ENCODE results near the gene COL6A2.
"Not testable (repeated sequence)": the region's sequence is repeated elsewhere in the genome, so short reads cannot be mapped to it uniquely, and the experiment has no call there.

The COL6A2 gene

DNA sequence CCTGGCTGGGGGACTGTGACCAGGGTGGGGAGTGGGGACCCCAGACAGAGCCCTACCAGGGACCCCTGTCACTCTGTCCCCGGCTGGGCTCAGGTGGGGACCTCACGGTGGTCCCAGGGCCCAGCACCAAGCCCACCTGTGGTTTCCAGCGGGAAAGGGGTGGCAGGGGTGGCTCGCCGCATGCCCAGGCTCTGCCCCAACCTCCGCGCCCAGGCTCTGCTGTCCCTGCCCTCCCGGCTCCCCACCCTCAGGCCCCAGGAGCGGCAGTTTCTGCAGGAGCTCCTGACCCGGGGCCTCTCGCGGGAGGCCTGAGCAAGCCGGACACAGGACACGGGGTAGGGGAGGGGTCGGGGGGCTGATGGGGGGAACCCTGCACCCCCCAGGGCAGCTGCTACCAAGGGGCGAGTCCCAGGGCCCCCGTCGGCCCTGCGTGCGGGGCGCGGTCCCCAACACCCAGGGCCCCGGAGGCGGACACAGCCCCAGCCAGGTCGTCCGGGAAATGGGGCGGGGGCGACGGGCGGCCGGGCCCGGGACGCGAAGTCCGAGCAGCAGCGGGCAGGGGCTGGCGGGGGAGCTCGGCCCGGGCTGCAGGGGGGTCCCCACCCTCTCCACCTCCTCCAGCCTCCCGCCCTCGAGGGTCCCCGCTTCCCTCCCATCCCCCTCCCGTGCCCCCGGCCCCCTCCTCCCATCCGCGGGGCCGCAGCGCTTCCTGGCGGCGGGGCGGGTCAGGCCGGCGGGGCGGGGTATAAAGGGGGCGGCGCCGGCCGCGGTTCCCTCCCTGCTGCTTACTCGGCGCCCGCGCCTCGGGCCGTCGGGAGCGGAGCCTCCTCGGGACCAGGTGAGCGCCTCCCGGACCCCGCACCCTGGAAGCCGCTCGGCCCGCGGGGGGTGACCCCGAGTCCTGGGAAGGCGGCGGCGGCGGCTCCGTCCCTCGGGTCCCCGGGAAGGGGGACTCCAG is at the start of gene COL6A2:
COL6A2 (plus strand) TSS at position 777 of the 958 bp plus-strand sequence.
- peak; percentile 18 to 47 (median 19) for DNase-seq (ENCODE audit: low read depth in 3 of 3)

DNA sequence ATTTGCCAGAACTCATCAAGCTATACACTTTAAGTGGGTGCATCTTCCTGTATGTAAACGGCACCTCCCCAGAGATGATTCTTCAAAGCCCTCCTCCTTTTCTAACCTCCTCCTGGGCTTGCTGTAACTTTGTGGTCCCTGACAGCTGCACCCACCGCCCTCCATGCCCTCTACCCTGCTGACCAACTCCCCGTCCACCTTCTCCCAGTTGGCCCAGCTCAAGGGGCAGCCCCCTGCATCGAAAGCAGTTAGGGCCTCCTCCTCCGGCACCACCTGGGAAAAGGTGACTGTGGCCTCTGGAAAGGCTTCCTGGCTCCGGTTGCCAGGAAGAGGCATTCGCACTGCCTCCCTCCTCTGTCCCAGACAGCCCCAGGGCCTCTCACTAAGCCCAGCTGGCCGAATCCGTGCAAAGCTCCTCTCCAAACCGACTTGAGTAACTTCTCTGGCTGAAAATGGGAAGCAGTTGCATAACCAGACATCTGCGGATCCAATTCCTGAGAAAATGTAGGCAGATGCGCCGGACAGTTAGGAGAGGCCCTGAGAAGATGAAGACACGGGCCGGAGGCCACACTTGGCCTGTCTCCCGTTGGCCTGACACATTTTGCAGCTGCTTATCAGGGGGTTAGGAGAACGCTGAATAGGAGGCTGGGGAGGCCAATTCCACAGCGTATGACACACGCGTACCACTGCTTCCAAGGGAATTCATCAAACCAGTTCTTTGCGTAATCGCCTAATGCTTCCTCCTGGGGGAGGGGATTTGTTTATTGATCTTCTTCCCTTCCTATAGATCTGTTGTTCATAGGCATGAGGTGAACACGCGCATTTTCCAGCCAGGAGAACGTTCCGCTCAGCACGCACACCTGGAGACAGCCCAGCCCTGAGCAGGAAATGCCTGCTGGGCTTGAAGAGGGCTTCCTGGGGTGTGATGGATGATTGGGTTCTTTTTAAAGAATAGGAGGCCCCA is 48.7 kb upstream of the COL6A2 start:
- no peak for DNase-seq (ENCODE audit: low read depth in 3 of 3)

DNA sequence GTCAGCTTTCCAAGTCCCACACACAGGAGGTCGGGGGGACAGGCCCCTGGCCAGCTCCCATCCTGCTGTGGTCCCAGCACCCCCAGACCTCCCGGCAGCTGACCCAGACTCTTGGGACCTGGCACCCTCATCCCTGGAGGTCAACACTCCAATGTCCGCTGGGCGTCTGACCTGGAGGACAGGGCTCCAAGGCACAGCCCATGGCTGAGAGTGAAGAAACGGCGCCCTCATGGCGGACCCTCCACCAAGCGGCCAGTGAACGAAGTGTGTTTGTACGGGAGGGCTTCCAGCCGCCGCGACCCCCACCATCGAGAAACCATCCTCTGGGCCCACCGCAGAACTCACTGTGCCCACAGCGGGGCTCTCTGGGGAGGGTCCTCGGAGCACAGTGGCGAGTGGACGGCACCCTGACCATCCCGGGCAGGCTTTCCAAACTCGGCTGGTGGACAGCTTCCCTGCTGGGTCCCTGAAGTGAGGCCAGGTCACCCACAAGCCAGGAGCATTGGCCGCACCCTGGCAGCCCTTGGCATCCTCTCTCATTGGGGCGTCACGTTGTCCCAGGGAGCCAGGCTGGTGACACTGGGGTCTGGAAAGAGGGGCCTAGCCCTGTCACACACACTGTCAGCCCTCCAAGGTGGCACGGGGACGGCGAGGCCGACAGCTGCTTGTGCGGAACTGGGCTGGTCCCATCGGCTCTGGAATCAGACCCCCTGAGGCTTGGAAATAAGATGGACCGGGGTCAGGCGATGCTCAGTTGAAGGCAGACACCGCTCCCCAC is 47.8 kb upstream of the COL6A2 start:
- no peak for DNase-seq (ENCODE audit: low read depth in 3 of 3)

DNA sequence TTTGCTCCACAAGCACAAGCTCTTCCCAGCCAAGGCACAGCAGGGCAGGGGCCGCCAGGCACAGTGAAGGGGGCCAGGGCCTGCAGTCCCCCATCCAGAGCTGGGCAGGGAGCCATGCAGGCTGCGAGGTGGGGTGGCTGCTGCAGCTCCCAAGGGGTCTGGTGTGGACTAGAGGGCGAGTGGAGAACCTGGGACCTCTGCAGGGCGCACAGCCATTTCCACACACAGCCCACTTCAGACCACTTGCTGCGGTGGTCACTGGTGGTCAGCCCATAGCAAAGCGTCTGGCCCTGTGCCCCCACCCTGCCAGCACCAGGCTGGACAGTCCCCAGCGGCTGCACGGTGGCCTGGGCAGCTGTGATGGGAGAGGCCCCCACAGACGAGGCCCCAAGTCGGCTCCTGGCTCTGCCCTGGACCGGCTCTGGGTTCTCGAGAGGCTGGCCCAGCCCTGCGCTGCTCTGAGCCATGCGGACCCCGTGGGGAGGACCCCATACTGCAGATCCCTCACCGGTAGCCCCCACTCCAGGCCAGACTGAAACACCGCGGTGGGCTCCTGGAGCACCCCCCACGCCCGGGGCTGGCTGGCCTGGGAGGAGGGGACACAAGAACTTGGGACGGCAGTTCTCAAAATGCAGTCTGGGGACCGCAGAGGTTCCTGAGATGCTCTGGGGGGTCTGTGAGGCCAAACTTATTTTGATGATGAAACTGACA is 47.1 kb upstream of the COL6A2 start:
- DNase-seq (ENCODE audit: low read depth in 3 of 3) = no peak

DNA sequence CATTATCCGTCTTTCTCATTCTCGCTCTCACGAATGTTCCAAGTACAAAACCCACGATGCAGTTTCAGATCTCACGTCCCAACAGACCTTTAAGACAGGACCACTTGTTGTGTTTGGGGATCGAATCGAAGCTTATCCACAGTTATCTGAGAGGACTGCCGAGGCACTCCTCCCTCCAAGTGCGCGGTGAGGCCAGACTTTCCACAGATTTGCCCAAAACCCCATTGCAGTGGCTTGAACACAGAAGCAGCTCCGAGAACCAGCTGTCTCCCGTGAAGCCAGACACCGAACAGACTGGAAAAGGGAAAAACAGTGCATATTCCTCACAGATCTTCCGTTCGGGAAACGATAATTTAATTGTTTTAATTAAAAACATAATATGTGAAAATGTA is 46.5 kb upstream of the COL6A2 start:
- DNase-seq (ENCODE audit: low read depth in 3 of 3) = no peak

DNA sequence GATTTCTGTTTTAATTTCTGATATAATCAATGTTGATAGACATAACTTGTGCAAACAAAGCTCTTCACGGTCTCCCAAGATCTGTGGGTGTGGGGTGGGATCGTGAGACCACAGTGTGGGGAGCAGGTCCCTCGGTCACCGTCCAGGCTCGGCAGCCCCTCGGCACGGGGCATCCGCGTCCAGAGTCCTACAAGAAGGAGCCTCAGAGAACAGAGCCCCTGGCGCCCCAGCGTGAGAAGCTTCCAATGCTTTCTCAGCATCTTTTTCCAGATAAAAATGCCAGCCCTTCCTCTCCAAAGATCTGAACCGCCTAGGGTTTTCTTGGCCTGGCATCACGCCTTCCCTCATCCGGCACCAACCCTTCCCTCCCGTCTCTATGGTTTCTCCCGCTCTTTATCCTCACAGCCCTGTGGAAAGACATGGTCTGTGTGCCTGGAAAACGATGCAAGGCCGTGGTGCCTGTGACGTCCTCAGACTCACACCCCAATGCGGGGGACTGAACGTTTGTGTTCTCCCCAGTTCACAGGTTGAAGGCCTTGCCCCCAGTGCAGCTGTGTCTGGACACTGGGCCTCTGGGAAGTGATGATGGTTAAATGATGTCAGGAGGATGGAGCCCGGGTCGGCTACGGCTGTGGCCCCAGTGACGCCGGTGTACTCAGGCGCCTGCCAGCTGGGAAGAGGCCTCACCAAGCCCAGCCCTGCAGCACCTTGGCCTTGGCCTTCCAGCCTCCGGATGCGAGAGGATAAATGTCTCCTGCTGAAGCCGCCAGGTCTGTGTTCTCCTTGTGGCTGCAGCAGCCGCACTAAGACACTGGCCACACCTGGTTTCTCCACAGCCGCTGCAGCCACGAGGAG is 45.9 kb upstream of the COL6A2 start:
- no peak for DNase-seq (ENCODE audit: low read depth in 3 of 3)

DNA sequence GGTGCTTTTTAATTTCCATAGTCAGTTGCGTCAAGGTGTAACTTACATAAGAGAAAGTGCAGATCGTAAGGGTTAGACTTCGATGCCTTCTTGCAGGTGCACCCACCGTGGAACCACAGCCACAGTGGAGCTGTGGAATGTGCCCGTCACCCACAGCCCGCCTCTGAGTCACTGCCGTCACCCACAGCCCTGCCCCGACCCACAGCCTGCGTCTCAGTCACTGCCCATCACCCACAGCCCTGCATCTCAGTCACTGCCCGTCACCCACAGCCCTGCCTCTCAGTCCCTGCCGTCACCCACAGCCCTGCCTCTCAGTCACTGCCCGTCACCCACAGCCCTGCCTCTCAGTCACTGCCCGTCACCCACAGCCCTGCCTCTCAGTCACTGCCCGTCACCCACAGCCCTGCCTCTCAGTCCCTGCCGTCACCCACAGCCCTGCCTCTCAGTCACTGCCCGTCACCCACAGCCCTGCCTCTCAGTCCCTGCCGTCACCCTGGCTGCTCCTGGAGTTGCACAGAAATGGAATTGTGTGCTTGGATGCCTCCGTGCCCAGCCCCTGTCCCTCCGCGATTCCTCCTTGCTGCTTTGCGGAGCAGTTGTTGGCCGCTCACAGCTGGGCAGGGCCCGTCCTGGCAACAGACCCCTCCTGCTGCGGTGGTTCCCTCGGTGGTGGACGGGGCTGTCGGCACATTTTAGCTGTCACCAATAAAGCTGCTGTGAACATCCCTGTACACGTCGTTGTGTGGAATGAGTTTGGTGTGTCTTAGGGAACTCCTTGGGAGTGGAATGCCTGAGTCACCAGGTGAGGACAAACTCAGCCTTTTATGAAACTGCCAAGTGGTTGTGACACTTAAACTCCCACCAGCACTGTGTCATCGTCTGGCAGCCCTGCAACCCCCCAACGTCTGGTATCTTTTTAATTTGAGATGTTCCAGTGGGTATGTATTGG is 44.9 kb upstream of the COL6A2 start:
- peak; percentile 36 to 55 (median 37) for DNase-seq (ENCODE audit: low read depth in 3 of 3)

DNA sequence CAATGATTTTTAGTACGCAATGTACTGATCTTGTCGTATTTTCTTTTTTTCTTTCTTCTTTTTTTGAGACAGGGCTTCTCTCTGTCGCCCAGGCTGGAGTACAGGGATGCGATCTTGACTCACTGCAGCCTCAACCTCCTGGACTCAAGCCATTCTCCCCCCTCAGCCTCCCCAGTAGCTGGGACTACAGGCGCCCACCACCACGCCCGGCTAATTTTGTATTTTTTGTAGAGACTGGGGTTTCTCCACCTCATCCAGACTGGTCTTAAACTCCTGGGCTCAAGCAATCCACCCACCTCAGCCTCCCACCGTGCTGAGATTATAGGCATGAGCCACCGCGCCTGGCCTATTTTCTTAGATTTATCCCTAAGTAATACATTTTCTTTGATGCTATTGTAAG is 43.9 kb upstream of the COL6A2 start:
- no peak for DNase-seq (ENCODE audit: low read depth in 3 of 3)

DNA sequence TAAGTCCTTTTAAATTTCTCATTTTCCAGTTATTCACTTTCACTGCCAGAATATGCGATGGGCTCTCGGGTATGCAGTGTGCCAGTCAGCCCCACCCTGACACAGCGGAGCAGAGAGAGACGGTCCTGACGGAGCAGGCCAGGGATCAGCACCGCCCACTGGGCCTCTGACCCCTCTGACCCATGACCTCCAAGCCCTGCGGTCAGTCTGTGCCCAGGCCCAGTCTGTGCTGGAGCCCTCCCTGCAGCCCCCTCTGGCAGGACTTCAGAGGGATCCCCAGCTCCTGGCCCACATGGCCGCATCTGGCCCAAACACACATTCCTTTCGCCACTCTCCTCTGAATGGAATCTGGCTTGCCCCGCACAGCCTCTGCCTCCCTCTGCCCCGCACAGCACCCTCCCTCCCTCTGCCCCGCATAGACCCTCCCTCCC is 43.4 kb upstream of the COL6A2 start:
- no peak for DNase-seq (ENCODE audit: low read depth in 3 of 3)

DNA sequence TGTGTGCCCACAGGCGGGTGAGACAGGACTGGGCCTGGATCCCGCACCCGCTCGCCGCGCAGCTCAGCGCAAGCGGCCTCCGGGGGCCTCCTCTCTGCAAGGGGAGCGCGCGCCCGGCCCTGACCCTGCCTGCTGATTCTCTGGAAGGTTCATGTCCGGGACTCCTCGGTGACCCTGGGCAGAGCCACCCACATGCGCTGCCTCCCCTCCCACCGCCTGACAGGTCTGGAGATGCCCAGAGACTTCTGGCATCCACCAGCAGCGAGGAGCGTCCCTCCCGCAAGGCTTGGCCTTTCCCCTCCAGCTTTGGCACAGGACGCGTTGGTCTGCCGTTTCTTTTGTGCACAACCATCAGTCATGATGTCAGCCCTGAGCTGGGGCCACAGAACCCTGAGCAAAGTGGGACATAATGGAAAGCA is 42.0 kb upstream of the COL6A2 start:
- DNase-seq (ENCODE audit: low read depth in 3 of 3) = no peak

DNA sequence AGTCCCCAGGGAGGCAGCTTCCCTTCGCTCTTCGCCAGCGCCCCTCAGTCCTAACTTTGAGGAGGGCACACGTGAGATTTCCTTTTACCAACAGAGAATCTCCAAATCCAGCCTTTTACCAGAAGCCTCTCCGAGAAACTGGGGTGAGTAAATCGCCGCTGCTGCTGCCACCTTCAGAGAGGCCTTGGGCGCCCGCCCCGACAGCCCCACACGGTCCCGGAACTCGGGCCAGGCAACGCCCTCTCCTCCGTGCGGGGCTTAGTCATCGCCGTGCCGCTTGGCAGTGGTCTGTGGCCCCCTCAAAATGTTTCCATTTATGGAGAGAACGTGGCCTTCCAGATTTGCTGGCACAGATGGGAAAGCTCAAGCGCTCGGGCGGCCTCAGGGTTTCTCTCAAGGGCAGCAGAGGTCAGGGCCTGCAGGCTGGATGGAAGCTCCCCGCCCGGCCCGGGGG is 41.4 kb upstream of the COL6A2 start:
- no peak for DNase-seq (ENCODE audit: low read depth in 3 of 3)

DNA sequence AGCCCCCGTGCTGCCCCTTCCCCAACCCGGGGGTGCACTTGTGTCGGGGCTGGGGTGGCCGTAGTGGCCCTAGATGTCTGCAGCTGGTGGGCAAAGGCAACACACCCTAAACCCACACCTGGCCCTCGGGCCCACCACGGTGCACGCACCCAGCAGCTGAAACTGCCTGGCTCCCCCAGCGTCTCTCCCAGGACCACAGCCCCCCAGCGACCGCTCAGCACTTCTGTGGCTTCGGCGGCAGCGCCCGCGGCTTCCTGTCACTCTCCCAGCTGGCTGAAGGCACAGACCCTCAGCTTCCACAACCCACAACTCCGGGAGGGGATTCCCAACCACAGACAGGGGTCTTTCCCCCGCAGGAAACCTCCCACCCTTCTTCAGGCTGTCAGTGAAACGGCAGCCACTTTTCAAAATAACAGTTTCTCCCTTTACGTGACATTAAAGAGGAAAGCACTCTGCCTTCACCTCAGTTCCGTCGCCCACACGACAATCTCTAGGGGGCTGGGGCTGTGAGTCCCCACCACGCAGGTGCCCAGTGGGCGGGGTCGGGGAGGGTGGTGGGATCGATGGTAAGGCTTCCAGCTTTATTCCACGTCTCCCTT is 40.7 kb upstream of the COL6A2 start:
- no peak for DNase-seq (ENCODE audit: low read depth in 3 of 3)

DNA sequence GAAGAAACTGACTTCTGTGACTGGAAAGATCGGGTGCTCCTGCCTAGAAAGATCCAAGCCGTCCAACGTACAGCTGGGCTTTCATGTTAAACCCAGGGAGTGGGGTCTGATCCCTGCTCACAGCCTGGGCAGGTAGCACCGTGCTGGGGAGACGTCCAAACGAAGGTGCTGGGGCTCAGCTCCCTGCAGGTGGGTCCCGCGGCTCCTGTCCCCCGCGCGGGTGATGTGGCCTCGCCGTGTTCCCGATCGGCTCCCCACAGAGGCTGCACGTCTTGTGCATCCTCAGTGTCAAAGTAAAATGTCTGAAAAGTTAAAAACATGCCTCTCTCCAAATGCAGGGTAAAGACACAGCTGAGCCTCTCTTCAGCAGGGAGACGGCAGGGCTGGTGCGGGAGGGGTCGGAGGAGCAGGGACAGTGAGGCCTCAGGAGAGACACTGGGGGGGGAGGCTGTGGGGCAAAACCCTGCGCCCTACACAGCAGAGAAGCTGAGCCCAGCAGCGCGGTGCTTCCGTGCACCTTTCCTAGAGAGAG is 40.1 kb upstream of the COL6A2 start:
- DNase-seq (ENCODE audit: low read depth in 3 of 3) = no peak

DNA sequence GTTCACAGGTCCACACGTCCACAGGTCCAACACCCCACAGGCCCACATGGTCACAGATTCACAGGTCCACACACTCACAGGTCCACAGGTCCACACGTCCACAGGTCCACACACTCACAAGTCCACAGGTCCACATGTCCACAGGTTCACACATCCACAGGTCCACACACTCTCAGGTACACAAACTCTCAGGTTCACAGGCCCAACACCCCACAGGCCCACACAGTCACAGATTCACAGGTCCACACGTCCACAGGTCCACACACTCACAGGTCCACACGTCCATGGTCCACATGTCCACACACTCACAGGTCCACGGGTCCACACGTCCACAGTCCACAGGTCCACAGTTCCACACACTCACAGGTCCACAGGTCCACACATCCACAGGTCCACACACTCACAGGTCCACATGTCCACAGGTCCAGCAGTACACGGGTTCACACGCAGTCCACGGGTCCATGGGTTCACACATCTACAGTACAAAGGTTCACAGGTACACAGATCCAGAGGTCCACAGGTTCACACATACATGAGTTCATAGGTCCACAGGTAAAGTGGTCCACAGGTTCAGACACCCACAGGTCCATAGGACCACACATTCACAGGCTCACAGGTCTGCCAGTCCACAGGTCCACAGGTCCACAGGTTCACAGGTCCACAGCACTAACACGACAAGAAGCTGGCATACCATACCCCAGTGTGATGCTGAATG is 39.3 kb upstream of the COL6A2 start:
- no peak for DNase-seq (ENCODE audit: low read depth in 3 of 3)

DNA sequence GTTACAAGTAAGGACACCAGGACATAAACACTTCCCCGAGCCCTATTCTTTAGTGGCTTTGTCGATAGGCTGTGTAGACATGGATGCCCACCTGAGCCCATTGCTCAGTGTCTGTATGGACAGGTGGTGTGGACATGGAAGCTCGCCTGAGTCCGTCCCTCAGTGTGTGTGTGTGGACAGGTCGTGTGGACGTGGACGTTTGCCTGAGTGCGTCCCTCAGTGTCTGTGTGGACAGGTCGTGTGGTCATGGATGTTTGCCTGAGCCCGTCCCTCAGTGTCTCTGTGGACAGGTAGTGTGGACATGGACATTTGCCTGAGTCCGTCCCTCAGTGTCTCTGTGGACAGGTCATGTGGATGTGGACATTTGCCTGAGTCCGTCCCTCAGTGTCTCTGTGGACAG is 38.7 kb upstream of the COL6A2 start:
- DNase-seq (ENCODE audit: low read depth in 3 of 3) = no peak

DNA sequence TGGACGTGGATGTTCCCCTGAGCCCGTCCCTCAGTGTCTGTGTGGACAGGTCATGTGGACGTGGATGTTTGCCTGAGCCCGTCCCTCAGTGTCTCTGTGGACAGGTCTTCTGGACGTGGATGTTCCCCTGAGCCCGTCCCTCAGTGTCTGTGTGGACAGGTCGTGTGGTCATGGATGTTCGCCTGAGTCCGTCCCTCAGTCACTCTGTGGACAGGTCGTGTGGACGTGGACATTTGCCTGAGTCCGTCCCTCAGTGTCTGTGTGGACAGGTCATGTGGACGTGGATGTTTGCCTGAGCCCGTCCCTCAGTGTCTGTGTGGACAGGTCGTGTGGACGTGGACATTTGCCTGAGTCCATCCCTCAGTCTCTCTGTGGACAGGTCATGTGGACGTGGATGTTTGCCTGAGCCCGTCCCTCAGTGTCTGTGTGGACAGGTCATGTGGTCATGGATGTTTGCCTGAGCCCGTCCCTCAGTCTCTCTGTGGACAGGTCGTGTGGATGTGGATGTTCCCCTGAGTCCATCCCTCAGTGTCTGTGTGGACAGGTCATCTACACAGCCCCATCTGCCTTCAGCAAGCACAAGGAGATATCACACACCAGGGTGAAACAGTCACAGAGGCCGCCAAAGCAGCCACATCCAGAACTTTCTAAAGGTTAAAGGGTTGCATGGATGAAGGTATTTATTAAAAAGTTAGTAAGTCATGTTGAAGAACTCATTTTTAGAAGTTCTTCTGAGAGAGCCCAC is 38.0 kb upstream of the COL6A2 start:
- not testable (repeated sequence) for DNase-seq (ENCODE audit: low read depth in 3 of 3)
